GM19452 (cell line): ENCODE results near the gene TRIM41.
A peak's percentile ranks its signal among the peaks of the same experiment; 100 is the strongest.

Experiments used
- ATAC-seq: cut with Tn5 transposase; IDR thresholded peaks from one replicate; pipeline ENCODE4 v1.9.1; 2021; ENCODE audit not compliant: unreplicated experiment

Gene TRIM41

DNA sequence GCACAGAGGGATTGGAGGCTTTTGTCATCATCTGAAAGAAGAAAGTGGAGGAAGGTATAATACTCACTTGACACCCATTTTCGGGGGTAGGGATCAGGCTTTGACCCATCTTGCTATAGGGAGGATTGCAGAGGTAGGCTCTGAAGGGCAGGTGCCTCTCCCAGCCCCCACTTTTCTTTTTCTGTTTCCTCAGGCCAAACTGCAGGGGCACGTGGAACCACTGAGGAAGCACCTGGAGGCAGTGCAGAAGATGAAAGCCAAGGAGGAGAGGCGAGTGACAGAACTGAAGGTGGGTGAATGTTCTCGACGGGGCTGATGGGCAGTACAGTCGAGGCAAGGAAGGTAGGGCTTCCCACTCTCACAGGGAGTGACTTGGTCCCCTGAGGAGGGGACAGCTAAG is 7.5 kb downstream of the TRIM41 start:
- ATAC-seq: no peak

DNA sequence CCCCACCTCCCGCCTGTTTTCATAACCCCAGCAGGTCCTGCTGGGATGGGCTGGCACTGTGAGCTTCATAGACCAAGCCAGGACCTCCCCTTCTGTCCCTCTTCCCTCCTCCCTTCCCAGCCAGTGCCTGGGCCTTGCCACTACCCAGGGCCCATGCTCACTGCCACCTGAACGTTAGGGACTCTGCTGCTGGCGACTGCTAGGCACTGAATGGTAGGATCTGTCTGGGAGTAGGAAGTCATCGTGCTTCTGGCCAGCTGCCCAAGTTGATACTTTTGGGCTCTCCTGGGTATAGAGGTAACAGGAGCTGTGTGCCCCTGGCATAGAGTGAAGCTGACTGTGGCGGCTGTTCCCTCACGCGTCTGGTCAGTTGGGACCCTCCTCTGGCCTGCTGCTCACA is 8.4 kb downstream of the TRIM41 start:
- no peak for ATAC-seq

DNA sequence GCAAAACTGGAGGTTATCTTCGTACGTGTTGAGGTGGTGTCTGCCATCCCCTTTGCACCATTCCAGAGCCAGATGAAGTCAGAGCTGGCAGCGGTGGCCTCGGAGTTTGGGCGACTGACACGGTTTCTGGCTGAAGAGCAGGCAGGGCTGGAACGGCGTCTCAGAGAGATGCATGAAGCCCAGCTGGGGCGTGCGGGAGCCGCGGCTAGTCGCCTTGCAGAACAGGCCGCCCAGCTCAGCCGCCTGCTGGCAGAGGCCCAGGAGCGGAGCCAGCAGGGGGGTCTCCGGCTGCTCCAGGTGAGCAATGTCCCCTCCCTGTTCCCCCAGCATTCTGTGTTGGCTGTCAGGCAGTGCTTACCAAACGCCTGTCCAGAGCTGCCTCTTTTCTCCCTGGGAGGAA is 9.5 kb downstream of the TRIM41 start:
- ATAC-seq: no peak

DNA sequence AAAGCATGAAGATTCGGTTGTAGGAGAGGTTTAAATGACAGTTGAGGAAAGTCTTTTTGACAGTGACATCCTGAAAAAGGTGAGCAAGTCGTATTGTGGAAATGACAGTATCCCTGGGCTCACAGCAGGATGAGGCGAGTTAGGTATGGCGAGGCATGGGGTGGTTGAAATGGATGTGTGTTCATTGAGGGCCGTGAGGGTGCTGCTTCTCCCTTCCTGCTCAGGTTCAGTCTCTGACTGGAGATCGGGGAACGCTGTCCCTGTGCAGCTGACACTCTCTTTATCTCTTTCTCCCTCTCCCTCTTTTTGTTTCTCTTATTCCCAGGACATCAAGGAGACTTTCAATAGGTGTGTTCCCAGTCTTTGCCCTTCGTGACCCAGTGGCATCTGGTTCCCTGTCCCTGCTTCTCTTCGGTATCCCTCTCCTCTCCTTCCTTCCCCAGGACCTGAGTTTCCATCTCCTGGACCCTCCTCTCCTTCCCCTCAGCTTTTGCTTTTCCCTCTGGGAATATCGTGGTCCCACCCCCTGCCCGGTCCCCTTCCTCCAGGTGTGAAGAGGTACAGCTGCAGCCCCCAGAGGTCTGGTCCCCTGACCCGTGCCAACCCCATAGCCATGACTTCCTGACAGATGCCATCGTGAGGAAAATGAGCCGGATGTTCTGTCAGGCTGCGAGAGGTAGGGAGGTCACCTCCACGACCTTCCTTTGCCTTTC is 10.2 kb downstream of the TRIM41 start:
- ATAC-seq: no peak

DNA sequence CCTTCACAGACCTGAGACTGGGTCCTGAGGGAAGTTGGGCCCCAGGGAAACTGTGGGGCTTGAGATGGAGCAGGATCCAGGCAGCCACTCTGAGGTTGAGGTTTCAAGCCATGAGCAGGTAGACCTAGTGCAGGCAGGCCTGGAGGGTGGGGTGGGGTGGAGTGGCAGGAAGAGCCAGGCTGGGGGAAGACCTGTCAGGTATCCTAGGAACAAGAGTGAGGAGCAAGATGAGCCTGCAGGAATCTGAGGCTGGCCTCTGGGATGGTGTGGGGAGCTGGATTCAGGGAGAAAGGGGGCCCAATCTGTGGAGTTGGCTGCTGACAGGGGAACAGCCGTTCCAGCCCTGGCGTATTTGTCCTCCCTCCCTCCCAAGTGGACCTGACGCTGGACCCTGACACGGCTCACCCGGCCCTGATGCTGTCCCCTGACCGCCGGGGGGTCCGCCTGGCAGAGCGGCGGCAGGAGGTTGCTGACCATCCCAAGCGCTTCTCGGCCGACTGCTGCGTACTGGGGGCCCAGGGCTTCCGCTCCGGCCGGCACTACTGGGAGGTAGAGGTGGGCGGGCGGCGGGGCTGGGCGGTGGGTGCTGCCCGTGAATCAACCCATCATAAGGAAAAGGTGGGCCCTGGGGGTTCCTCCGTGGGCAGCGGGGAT is 10.8 kb downstream of the TRIM41 start:
- ATAC-seq: no peak

DNA sequence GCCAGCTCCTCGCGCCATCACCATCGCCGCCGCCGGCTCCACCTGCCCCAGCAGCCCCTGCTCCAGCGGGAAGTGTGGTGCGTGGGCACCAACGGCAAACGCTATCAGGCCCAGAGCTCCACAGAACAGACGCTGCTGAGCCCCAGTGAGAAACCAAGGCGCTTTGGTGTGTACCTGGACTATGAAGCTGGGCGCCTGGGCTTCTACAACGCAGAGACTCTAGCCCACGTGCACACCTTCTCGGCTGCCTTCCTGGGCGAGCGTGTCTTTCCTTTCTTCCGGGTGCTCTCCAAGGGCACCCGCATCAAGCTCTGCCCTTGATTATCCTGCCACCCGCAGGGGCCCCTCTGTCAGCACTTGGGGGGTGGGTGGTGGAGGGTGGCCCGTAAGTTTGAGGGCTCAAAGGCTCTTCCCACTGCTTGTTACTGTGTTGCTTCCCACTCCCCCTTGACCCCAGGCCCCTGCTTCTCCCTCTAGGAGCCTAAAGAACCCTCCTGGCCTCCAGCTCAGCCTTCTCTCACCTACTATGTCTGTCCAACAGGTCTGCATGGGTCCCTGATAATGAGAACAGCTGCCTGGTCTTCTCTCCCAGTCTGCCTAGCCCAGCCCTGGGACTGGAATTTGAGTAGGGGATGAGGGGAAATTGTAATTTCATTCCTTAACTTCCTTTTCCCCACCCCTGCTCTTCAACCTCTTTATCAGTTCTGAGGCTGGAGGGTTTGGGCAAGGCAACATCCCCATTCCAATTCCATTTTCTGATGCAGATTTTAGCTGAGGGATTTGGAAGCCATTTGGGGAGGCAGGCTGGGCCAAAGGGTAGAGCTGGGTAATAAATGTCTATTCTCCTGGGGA is 11.6 kb downstream of the TRIM41 start:
- ATAC-seq: no peak

DNA sequence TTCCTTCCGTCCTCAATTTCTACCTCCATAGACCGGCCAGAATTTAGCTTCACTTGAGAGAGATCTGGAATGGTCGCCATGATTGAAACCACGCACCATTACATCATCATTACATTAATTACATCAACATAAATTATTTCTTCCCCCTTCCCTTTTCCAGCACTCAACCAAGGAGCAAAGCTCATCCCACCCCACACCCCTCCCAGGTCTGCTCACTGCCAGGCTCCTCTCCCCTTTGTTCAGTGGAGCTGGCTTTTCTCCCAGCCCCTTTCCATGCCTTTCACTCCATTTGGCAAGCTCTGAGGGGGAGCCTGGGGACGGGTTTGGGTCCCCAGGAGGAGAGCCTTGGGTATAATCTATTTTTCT is 12.2 kb downstream of the TRIM41 start:
- ATAC-seq: no peak

DNA sequence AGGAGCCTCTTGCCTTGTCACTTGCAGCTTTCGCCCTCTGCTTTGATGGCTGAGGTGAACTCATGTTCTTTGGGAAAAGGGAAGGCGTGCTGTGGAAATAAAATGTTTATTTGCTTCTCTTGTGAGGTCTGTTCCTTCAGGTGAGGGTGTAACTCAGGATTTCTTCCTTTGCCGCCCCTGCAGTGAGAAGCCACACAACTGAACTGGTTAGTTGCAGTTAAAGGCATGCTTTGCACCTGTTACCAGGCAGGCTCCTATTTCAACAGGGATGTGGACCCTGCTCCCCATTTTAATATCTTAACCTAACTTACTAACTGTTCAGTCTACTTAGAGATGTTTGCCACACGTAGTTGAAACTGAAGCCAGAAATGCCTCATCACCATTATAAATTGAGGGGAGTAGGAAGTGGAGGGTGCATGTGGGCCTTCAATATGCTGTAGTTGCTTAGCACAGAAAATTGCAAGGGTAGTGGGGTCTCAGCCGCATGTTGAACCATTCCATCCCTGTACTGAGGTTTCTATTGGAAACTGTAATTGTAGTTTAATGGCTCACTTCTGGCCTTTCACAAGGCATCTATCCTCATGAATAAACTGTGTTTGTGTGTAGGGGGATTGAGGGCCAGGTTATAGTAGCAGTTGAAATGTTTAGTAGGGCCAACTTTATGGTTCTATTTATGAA is 12.7 kb downstream of the TRIM41 start:
- no peak for ATAC-seq

DNA sequence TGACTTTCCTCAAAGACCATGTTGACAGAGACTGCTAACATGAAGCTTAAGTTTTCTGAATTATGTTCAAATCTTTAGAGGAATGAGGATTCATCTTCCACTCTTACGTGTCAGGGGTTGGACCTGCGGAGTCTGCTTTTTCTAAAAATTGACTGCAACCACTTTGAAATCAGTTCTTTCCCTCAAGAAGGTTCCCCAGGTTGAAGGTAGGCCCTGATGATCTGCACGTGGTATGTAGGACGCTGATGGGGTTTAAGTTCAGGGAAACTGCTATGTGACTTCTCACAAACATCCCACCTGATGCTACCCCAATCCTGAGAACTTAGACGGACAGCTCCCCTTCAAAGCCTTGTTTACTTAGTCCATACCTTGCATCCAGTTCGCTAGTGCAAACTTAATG is 13.4 kb downstream of the TRIM41 start:
- ATAC-seq: no peak

DNA sequence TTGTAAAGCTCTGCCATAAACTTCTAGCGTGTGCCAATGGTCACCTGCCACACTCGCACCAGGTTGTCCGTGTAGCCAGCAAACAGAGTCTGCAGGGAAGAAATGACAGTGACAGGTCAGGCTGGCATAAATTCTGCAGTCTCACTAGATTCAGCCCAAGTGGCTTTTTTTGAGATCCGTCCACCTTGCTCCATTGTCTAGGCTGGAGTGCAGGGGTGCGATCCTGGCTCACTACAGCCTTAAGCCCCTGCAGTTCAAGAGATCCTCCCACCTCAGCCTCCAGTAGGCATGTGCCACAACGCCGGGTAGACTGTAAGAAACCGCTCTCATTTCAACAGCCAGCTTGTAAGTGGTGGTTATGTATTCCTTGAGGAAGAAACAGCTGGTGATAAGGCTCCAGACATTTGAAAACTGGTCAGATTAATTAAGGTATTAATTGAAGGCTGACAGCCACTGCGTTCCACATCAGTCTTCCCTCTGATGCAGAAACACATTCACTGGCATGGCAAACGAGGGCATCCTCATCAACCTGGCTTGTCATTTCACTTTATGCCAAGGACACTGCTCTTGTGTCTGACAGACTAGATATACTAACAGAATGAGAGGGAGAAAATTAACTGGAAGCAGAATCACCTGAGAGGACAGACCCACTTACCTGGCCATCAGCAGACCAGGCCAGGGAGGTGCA is 14.0 kb downstream of the TRIM41 start:
- no peak for ATAC-seq

DNA sequence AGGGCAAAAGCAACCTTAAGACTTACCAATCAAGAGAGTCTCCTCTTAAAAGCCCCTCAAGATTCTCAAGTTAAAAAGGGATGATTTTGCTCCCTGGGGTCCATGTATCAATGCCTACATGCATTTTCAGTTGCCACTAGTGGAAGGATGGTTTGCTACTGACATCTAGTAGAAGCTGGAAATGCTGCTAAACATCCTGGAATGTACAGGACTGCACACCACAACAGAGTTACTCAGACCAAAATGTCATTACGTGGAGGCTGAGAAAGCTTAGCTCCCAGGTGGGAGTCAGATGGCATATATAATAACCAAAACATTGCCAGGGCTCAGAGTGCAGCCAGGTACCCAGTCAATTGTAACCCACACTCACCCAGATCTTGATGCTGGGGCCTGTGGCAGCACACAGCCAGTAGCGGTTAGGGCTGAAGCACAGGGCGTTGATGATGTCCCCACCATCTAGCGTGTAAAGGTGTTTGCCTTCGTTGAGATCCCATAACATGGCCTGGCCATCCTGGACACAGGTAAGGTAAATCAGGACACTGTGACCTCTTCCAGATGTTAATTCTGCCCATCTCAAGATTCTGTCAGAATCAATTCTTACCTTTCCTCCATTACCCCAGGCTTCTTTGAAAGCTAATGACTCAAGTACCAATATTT is 14.8 kb downstream of the TRIM41 start:
- ATAC-seq: no peak

DNA sequence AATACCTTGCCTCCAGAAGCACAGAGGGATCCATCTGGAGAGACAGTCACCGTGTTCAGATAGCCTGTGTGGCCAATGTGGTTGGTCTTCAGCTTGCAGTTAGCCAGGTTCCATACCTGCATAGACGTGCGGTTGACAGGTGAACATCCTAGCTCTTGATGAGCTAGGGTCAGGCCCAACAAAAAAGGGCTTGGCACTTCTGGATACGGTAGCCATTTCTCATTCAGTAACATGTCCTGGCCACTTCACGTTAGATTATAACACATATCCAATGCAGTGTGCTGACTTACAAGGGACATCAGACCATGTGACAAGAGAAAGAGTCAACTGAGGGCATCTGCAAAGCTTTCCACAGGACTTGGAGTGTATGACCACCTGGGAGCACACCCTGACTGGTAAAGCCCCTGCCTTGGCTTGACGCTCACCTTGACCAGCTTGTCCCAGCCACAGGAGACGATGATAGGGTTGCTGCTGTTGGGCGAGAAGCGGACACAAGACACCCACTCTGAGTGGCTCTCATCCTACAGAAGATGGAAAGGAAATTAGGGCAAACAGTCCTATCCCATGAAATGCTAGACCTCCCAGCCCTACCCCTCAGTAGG is 16.1 kb downstream of the TRIM41 start:
- no peak for ATAC-seq

DNA sequence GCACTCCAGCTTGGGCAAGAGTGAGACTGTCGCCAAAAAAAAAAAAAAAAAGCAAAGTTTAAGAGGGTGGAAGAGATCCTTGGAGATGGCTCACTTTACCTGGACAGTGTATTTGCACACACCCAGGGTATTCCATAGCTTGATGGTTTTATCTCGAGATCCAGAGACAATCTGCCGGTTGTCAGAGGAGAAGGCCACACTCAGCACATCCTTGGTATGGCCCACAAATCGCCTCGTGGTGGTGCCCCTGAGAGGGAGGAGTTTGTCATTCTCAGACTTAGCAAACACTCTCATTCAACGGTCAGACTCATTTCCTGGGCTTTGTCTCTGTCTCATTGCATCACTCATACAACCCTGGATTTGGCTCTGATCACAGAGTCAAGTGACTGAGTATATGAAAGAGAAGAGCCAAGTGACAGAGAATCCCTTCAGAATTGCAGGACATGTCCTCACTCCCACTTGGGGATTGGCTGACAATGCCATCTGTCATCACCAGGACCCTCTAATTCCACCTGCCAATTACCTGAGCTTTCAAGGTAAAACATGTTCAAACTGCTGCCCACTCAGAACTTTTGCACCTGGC is 18.4 kb downstream of the TRIM41 start:
- ATAC-seq: no peak

DNA sequence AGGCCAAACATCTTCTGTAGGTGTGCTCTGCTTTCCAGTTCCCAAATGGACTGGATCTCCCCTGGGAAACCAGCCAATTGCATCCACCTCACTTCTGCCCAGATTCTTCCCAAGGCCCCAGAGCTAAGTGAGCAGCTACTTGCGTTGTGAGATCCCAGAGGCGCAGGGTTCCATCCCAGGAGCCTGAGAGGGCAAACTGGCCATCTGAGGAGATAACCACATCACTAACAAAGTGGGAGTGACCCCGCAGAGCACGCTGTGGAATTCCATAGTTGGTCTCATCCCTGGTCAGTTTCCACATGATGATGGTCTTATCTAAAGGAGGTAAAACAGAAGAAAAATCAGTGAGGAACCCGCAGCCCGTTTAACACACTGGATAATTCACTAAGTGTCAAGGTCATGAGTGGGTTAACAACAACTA is 19.0 kb downstream of the TRIM41 start:
- ATAC-seq: no peak

DNA sequence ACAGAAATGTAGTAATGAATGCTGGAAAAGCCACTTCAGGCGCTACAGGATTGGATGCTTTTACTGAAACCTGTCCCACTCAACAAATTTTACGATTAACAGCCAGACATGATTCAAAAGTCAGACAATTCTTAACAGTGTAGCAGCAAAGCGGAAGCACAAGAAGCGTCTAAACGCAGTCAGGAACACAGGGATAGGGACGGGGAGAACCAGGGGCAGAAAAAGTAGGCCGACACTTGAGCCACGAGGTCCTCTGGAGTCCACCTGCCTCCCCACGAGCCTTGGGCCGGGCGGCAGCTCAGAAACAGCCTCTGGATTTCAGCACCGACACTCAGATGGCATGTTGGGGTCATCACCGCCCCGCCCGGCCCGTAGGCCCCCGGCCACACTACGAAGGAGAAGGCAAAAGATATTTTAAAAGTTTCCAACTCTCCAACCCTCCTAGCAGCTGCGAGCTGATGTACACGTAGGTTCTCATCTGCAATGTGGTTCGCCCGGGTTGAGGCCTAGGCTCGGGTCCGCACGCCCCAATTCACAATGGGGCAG is 20.0 kb downstream of the TRIM41 start:
- ATAC-seq: no peak

DNA sequence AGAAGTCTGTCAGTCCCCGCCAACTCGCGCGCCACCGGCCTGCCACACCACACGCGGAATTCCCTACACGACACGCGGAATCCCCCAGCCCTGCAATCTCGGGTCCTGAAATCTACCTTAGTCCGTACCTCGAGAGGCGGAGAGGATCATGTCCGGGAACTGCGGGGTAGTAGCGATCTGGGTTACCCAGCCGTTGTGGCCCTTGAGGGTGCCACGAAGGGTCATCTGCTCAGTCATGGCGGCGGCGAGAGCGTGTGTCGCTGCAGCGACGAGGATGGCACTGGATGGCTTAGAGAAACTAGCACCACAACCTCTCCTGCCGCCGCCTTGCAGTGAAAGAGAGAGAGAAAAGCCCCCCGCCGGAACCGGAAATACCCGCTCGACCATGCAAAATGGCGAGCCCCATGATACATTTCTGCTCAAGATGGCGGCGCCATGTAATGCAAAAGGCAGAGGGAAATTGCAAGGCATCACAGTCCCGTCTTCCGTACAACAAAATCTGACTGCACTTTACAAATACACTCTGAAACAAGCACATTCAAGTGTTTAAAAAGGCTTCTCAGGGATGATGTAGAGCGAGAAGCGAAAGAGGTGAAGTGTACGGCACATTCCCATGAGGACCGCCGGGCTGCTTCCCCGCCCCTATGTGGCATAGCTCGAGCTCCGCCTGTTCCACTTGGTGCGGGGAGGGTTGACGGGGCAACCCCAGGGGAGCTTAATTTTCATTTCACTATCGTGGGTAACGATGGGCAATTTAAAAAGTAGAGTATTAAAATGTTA is 20.7 kb downstream of the TRIM41 start, which contains the start of gene RACK1:
TSS of gene RACK1 (minus strand) at position 343 of the 780 bp plus-strand sequence. CDS start at position 237, 106 bp downstream.
- ATAC-seq: peak; percentile 63

DNA sequence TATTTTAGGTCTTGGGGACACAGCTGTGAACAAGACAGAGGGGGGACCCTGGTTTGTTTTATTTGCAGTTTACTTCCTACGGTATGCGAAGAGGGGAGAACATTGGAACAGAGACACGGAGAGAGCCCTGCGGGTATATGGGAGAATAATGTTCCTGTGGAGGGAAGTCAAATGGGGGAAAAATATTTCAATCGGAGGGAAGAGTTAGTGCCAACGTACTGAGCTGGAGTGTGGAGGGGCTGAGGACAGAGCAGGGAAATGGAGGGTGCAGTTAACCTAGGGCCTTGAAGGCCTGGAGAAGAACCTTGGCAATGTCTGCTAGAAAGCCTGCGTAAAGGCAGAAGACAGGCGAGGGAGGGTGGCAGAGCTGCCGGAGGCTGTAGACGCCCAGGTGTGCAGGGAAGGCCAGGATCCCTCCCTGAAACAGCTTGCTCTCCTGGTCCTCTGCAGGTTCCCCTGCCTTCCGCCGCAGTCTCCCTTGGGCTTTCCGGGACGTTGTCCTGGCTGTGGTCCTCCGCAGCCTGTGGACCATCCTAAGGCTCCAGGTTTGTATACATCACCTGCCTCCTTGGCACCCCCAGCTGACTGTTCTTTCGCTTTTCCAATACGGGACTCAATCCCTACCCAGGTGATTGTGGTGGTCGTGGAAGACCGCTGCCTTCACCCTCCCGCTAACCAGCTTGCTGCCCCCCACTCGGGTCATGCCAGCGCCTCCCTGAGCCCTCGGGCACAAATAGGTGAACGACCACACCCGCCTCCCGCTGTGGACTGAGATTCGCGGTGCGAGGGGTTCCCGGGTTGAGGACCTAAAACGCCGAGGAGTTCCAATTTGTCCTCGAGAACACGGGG is 22.6 kb downstream of the TRIM41 start:
- ATAC-seq: peak; percentile 1
